Peyer's patch (tissue), 4 donors: ENCODE results near the gene ANKRD61.

Experiments used
- CTCF ChIP-seq, 6 experiments: fragments of 450-650 bp in 4 of 6; fragments of 200-600 bp in 2 of 6; sonication (generic) in 1 of 6; IDR thresholded peaks; one replicate each; pipeline ENCODE4 v1.5.1; 2017 to 2019; ENCODE audit warnings: antibody characterized with exemption in 6 of 6, mild to moderate bottlenecking in 3 of 6, moderate library complexity in 1 of 6
- POLR2A ChIP-seq, 2 donors: fragments of 450-650 bp; IDR thresholded peaks; one replicate each; pipeline ENCODE4 v1.5.1; 2017; ENCODE audit warnings: antibody characterized with exemption in 2 of 2, mild to moderate bottlenecking in 2 of 2, moderate library complexity in 2 of 2

- no peak for TF ChIP-seq CTCF (IDR thresholded peaks at IDR 0.05)
- TF ChIP-seq POLR2A (IDR thresholded peaks at IDR 0.05): no peak
Observed at GRCh38 chr7:6035165-6035564, 4.0 kb downstream of the ANKRD61 start.
